IPS DF 4.7 (cell line): Measurements from ENCODE around the gene ADAP1.

Experiments
- DNase-seq: peaks from one replicate; pipeline ENCODE4 v3.0.0-alpha.2; 2013; ENCODE audit warnings: low spot score; ENCODE audit errors: extremely low read depth

The ADAP1 gene

GRCh38 chr7:896346-897075 lies 58.0 kb downstream of the ADAP1 start:
- no peak for DNase-seq

GRCh38 chr7:895451-896052 lies 58.9 kb downstream of the ADAP1 start:
- no peak for DNase-seq

- DNase-seq: no peak
These were observed 59.5 kb downstream of the ADAP1 start for GRCh38 chr7:894927-895450.

GRCh38 chr7:894164-894867 lies 60.2 kb downstream of the ADAP1 start:
- DNase-seq: no peak

GRCh38 chr7:893686-894085 lies 60.8 kb downstream of the ADAP1 start:
- no peak for DNase-seq

- DNase-seq: no peak
These were observed 61.6 kb downstream of the ADAP1 start for GRCh38 chr7:892648-893593.

GRCh38 chr7:891805-892204 lies 62.7 kb downstream of the ADAP1 start:
- no peak for DNase-seq

- no peak for DNase-seq
These were observed 63.2 kb downstream of the ADAP1 start for GRCh38 chr7:891291-891690.

GRCh38 chr7:890868-891267 lies 63.6 kb downstream of the ADAP1 start:
- no peak for DNase-seq

GRCh38 chr7:889391-889790 lies 65.1 kb downstream of the ADAP1 start:
- no peak for DNase-seq

- DNase-seq: no peak
These were observed 65.5 kb downstream of the ADAP1 start for GRCh38 chr7:889025-889390.

- DNase-seq: no peak
These were observed 66.1 kb downstream of the ADAP1 start for GRCh38 chr7:888081-889024.

- no peak for DNase-seq
These were observed 67.0 kb downstream of the ADAP1 start for GRCh38 chr7:887488-887820.

- no peak for DNase-seq
These were observed 67.6 kb downstream of the ADAP1 start for GRCh38 chr7:886626-887487.

- DNase-seq: no peak
These were observed 68.4 kb downstream of the ADAP1 start for GRCh38 chr7:885893-886625.

- no peak for DNase-seq
These were observed 69.1 kb downstream of the ADAP1 start for GRCh38 chr7:885261-885892.

- DNase-seq: no peak
These were observed 70.1 kb downstream of the ADAP1 start for GRCh38 chr7:884191-885003.
